HepG2 (cell line): ENCODE results near the gene ACTR3. TPM values are rescaled to one million over a fixed set of nuclear protein-coding genes. Genes with fewer than 3 reads are reported as not detected.

Experiments used
- ARID2 ChIP-seq: sonication (generic); formaldehyde crosslinking; IDR thresholded peaks from 2 replicates; pipeline ENCODE4 v1.8.1; 2022; ENCODE audit warnings: mild to moderate bottlenecking, missing genetic modification reagents, borderline replicate concordance
- BCL6 ChIP-seq: IDR thresholded peaks from 2 replicates; pipeline ENCODE4 v1.6.1; 2016; ENCODE audit warnings: missing genetic modification reagents, missing compliant biosample characterization
- FOXP1 ChIP-seq, 2 experiments: fragments of 450-650 bp in 1 of 2; IDR thresholded peaks; 2 replicates each; pipeline ENCODE4 v1.6.1; 2017 to 2018; ENCODE audit warnings: antibody characterized with exemption in 1 of 2
- GFI1 ChIP-seq: sonication (generic); formaldehyde crosslinking; IDR thresholded peaks from 2 replicates; pipeline ENCODE4 v1.5.0; 2020; ENCODE audit warnings: missing genetic modification reagents, mild to moderate bottlenecking, borderline replicate concordance
- HNRNPL ChIP-seq: fragments of 200-400 bp; formaldehyde crosslinking; IDR thresholded peaks from 2 replicates; pipeline ENCODE4 v1.6.1; 2017; ENCODE audit warnings: mild to moderate bottlenecking, low read depth, low read length
- HOXD1 ChIP-seq: sonication (generic); formaldehyde crosslinking; IDR thresholded peaks from 2 replicates; pipeline ENCODE4 v1.5.0; 2020; ENCODE audit warnings: missing genetic modification reagents
- KMT2A ChIP-seq: sonication (generic); formaldehyde crosslinking; IDR thresholded peaks from 2 replicates; pipeline ENCODE4 v1.4.0; 2020; ENCODE audit warnings: missing genetic modification reagents
- MEF2D ChIP-seq: sonication (generic); formaldehyde crosslinking; IDR thresholded peaks from 2 replicates; pipeline ENCODE4 v1.5.1; 2020; ENCODE audit warnings: mild to moderate bottlenecking, missing genetic modification reagents
- PAX8 ChIP-seq: sonication (generic); formaldehyde crosslinking; IDR thresholded peaks from 2 replicates; pipeline ENCODE4 v1.8.0; 2022; ENCODE audit warnings: mild to moderate bottlenecking, missing genetic modification reagents, borderline replicate concordance
- PRPF4 ChIP-seq: fragments of 200-400 bp; formaldehyde crosslinking; IDR thresholded peaks from 2 replicates; pipeline ENCODE4 v1.6.1; 2016; ENCODE audit warnings: low read length, low read depth; ENCODE audit not compliant: poor library complexity, severe bottlenecking
- RXRB ChIP-seq: IDR thresholded peaks from 2 replicates; pipeline ENCODE4 v1.6.1; 2016; ENCODE audit warnings: borderline replicate concordance, missing genetic modification reagents, missing compliant biosample characterization
- SMAD3 ChIP-seq: sonication (generic); formaldehyde crosslinking; IDR thresholded peaks from 2 replicates; pipeline ENCODE4 v1.4.0; 2020; ENCODE audit warnings: missing genetic modification reagents
- SP1 ChIP-seq, 2 experiments: fragments of 450-650 bp in 1 of 2; sonication (generic) in 1 of 2; formaldehyde crosslinking in 1 of 2; IDR thresholded peaks; 2 replicates each; pipeline versions ENCODE4 v1.4.0 to v1.6.1; 2016 to 2020; ENCODE audit warnings: missing genetic modification reagents in 1 of 2
- SRSF9 ChIP-seq: fragments of 200-400 bp; formaldehyde crosslinking; IDR thresholded peaks from 2 replicates; pipeline ENCODE4 v1.6.1; 2018; ENCODE audit warnings: borderline replicate concordance, mild to moderate bottlenecking, low read depth, low read length; ENCODE audit not compliant: insufficient read depth, poor library complexity, severe bottlenecking
- polyA plus RNA-seq, 8 experiments: library from polyadenylated mRNA; depleted of rRNA in 3 of 8; stranded (reverse) in 7 of 8; unstranded in 1 of 8; fragments of >200 nt; fragmentation: Illumina TruSeq in 4 of 8; extraction: Trizol in 4 of 8; gene quantifications; 2 replicates each; pipeline versions ENCODE4 v1.2.1 to v1.2.3, GENCODE V29; 2011 to 2016; ENCODE audit warnings: low read depth in 4 of 8, missing spikeins in 1 of 8, mixed read lengths in 1 of 8; ENCODE audit not compliant: insufficient read depth in 1 of 8
- total RNA-seq, 5 experiments: library from RNA; depleted of rRNA; stranded (reverse); fragments of >200 nt; fragmentation: Illumina TruSeq; extraction: Trizol; gene quantifications; 2 replicates each; pipeline ENCODE4 v1.2.3, GENCODE V29; 2016; ENCODE audit warnings: low read depth in 1 of 5
- TF ChIP-seq, protein P1 (sequence below): sonication (generic); formaldehyde crosslinking; IDR thresholded peaks from one replicate; pipeline ENCODE4 v1.5.1; 2020; ENCODE audit warnings: mild to moderate bottlenecking, missing genetic modification reagents; ENCODE audit errors: not compliant biosample characterization
- TF ChIP-seq, protein P2 (sequence below), 2 experiments: sonication (generic) in 1 of 2; formaldehyde crosslinking in 1 of 2; IDR thresholded peaks; 2 replicates each; pipeline versions ENCODE4 v1.5.1 to v1.6.1; 2011 to 2020; ENCODE audit warnings: borderline replicate concordance in 1 of 2, low read depth in 1 of 2, low read length in 1 of 2, mild to moderate bottlenecking in 1 of 2, missing genetic modification reagents in 1 of 2, moderate library complexity in 1 of 2

ACTR3 gene
- total and polyA plus RNA-seq, 2 of the 13 experiments (the other 11 are each of a cell fraction or from before 2014, with no cell fraction given) = 123 to 225 TPM

DNA sequence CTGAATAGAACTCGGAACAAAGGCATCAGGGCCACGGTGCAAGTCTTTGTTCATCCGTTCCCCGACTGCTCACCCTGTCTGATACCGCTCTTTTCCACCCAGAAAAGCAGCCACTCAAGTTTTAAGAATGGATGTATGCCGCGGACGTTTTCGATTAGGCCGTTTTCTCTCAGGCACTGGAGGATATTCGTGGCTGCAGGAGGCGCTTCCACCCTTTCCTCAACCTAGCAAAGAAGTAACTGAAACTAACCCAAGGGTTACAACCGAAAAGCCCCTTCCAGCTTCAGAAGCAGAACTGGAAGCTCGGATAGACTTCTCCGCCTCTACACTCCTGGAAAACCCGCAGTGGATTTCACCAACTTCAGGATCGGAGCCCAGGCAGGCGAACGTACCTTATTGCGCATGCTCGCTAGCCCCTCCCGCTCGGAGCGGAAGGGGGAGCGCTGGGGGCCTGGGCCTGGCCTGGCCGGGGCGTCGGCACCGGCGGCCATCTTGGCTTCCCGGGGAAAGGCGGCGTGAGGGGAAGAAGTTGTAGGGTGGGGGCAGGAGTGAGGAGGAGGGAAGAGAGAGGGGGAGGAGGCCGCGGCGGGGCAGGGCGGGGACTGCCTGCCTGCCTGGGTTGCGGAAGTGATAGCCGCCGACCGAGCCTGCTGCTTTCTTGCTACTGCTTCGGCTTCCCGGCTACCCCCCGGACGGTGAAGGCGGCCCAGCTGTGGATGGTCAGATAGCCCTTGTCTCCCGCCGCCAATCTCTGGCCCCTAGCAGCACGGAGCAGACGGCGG lies at the start of gene ACTR3 (continued):
- TF ChIP-seq, protein P1, sequence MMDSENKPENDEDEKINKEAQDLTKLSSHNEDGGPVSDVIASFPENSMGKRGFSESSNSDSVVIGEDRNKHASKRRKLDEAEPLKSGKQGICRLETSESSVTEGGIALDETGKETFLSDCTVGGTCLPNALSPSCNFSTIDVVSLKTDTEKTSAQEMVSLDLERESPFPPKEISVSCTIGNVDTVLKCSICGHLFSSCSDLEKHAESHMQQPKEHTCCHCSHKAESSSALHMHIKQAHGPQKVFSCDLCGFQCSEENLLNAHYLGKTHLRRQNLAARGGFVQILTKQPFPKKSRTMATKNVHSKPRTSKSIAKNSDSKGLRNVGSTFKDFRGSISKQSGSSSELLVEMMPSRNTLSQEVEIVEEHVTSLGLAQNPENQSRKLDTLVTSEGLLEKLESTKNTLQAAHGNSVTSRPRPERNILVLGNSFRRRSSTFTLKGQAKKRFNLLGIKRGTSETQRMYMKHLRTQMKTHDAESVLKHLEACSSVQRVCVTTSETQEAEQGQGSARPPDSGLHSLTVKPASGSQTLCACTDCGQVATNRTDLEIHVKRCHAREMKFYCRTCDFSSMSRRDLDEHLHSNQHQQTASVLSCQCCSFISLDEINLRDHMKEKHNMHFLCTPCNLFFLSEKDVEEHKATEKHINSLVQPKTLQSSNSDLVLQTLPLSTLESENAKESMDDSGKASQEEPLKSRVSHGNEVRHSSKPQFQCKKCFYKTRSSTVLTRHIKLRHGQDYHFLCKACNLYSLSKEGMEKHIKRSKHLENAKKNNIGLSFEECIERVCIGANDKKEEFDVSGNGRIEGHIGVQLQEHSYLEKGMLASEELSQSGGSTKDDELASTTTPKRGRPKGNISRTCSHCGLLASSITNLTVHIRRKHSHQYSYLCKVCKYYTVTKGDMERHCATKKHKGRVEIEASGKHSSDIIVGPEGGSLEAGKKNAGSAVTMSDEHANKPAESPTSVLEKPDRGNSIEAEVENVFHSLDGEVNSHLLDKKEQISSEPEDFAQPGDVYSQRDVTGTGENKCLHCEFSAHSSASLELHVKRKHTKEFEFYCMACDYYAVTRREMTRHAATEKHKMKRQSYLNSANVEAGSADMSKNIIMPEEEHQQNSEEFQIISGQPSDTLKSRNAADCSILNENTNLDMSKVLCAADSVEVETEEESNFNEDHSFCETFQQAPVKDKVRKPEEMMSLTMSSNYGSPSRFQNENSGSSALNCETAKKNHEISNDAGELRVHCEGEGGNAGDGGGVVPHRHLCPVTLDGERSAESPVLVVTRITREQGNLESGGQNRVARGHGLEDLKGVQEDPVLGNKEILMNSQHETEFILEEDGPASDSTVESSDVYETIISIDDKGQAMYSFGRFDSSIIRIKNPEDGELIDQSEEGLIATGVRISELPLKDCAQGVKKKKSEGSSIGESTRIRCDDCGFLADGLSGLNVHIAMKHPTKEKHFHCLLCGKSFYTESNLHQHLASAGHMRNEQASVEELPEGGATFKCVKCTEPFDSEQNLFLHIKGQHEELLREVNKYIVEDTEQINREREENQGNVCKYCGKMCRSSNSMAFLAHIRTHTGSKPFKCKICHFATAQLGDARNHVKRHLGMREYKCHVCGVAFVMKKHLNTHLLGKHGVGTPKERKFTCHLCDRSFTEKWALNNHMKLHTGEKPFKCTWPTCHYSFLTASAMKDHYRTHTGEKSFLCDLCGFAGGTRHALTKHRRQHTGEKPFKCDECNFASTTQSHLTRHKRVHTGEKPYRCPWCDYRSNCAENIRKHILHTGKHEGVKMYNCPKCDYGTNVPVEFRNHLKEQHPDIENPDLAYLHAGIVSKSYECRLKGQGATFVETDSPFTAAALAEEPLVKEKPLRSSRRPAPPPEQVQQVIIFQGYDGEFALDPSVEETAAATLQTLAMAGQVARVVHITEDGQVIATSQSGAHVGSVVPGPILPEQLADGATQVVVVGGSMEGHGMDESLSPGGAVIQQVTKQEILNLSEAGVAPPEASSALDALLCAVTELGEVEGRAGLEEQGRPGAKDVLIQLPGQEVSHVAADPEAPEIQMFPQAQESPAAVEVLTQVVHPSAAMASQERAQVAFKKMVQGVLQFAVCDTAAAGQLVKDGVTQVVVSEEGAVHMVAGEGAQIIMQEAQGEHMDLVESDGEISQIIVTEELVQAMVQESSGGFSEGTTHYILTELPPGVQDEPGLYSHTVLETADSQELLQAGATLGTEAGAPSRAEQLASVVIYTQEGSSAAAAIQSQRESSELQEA (CRISPR knock-in tag) = peak; percentile 77
- no peak; the same call in 1 of the 2 replicates for TF ChIP-seq HOXD1 (CRISPR knock-in tag)
- TF ChIP-seq SMAD3 (CRISPR knock-in tag) = peak; percentile 94
- TF ChIP-seq SRSF9 = no peak
- no peak for TF ChIP-seq ARID2
- TF ChIP-seq PRPF4 = peak; percentile 63
- peak; percentile 97 for TF ChIP-seq MEF2D (CRISPR knock-in tag)
- peak; percentile 91 for TF ChIP-seq KMT2A (CRISPR knock-in tag)
- no peak for TF ChIP-seq SP1 (IDR thresholded peaks at IDR 0.05)
- no peak; the same call in 1 of the 2 replicates for TF ChIP-seq SP1 (CRISPR knock-in tag; IDR thresholded peaks at IDR 0.05)
- peak; percentile 75 for TF ChIP-seq RXRB (CRISPR knock-in tag)
- no peak for TF ChIP-seq HNRNPL
- TF ChIP-seq BCL6 (CRISPR knock-in tag) = peak; percentile 73
- no peak for TF ChIP-seq FOXP1 (IDR thresholded peaks at IDR 0.05)
- TF ChIP-seq FOXP1 (CRISPR knock-in tag; IDR thresholded peaks at IDR 0.05) = peak; percentile 34; the same call in 1 of the 2 replicates
- peak; percentile 85; the same call in 1 of the 2 replicates for TF ChIP-seq GFI1 (CRISPR knock-in tag)
- TF ChIP-seq, protein P2, sequence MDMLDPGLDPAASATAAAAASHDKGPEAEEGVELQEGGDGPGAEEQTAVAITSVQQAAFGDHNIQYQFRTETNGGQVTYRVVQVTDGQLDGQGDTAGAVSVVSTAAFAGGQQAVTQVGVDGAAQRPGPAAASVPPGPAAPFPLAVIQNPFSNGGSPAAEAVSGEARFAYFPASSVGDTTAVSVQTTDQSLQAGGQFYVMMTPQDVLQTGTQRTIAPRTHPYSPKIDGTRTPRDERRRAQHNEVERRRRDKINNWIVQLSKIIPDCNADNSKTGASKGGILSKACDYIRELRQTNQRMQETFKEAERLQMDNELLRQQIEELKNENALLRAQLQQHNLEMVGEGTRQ (IDR thresholded peaks at IDR 0.05; ENCODE audit: low read depth, low read length) = no peak
- TF ChIP-seq, protein P2 (CRISPR knock-in tag; IDR thresholded peaks at IDR 0.05; ENCODE audit: borderline replicate concordance) = peak; percentile 52; the same call in 1 of the 2 replicates
- TF ChIP-seq PAX8 (CRISPR knock-in tag) = no peak
